Measurements from ENCODE around the gene NDE1.
A peak's percentile ranks its signal among the peaks of the same experiment; 100 is the strongest.
"Not testable (repeated sequence)": the region's sequence is repeated elsewhere in the genome, so short reads cannot be mapped to it uniquely, and the experiment has no call there.

Gene NDE1

GRCh38 chr16:15653227-15653626, 3.2 kb downstream of the NDE1 start:
- DNase-seq = no peak

GRCh38 chr16:15654591-15654990, 4.5 kb downstream of the NDE1 start:
- no peak for DNase-seq

DNA sequence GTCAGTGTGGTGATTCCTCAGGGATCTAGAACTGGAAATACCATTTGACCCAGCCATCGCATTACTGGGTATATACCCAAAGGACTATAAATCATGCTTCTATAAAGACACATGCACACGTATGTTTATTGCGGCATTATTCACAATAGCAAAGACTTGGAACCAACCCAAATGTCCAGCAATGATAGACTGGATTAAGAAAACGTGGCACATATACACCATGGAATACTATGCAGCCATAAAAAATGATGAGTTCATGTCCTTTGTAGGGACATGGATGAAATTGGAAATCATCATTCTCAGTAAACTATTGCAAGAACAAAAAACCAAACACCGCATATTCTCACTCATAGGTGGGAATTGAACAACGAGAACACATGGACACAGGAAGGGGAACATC, 5.5 kb downstream of the NDE1 start:
- not testable (repeated sequence) for DNase-seq

- DNase-seq = no peak
Observed at GRCh38 chr16:15658149-15658548, 8.1 kb downstream of the NDE1 start.

- no peak for DNase-seq
Observed at GRCh38 chr16:15658556-15658955, 8.5 kb downstream of the NDE1 start.

GRCh38 chr16:15660203-15660601, 10.2 kb downstream of the NDE1 start:
- no peak for DNase-seq

GRCh38 chr16:15665107-15665506, 15.1 kb downstream of the NDE1 start:
- no peak for DNase-seq

DNA sequence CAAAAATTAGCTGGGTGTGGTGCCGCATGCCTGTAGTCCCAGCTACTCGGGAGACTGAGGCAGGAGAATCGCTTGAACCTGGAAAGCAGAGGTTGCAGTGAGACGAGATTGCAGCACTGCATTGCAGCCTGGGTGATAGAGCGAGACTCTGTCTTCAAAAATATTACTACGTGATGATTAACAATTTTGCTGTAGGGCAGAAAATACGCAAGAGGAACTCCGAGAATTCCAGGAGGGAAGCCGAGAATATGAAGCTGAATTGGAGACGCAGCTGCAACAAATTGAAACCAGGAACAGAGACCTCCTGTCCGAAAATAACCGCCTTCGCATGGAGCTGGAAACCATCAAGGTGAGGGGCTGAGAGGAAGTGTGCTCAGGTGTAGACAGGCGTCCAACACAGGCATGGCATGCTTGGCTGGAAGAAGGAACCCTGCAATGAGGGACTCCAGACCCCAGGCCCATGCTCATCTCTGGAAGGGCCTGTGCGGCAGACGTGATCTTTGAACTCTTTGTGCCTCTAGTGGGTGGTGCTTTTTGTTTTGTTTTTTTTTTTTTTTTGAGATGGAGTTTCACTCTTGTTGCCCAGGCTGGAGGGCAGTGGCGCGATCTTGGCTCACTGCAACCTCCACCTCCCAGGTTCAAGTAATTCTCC, 17.2 kb downstream of the NDE1 start:
- no peak for DNase-seq

DNA sequence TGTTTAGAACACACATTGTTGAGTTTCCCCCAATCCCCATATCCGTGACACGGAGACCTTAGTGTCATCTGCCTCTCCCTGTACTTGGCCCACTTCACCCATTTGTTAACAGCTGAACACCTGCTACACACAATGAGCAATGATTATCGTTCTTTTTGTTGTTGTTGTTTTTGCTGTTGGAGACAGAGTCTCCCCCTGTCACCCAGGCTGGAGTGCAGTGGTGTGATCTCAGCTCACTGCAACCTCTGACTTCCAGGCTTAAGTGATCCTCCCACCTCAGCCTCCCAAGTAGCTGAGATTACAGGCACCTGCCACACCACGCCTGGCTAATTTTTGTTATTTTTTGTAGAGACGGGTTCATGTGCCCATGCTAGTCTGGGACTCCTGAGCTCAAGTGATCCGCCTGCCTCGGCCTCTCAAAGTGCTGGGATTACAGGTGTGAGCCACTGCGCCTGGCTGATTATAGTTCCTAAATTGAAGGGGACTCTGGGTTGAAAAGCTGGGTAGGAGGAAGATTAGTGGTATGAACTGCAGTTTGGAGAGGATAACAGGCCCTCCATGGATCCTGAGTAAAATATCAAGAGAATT, 21.6 kb downstream of the NDE1 start:
- no peak for DNase-seq

GRCh38 chr16:15672127-15672513, 22.1 kb downstream of the NDE1 start:
- DNase-seq = not testable (repeated sequence)

GRCh38 chr16:15672514-15673167, 22.6 kb downstream of the NDE1 start:
- DNase-seq = peak; percentile 82

DNA sequence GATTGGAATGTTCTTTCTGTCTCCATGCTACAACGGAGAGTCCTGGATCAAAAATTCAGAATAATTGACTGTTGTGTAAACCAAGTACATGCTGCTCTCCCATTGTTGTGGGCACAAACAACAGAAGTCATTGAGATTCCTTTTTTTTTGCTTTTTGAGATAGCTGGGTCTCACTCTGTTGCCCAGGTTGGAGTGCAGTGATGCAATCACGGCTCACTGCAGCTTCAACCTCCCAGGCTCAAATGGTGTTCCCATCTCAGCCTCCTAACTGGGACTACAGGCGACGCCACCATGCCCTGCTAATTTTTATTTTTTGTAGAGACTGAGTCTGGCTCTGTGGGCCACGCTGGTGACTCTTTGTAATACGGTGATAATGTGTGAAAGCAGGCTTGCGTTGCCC, 24.5 kb downstream of the NDE1 start:
- DNase-seq = no peak

DNA sequence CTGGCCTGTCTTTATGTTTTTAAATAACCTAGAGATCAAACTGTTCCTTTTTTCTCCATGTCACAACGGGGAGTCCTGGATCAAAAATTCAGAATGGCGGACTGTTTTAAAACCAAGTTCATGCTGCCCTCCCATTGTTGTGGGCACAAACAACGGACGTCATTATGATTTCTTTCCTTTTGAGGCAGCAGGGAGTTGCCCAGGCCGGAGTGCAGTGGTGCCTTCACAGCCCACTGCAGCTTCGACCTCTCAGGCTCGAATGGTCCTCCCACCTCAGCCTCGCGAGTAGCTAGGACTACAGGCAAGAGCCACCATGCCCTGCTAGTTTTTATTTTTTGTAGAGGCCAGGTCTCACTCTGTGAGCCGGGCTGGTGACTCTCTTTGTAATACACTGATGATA, 26.5 kb downstream of the NDE1 start:
- DNase-seq = no peak

GRCh38 chr16:15677447-15677846, 27.4 kb downstream of the NDE1 start:
- no peak for DNase-seq

DNA sequence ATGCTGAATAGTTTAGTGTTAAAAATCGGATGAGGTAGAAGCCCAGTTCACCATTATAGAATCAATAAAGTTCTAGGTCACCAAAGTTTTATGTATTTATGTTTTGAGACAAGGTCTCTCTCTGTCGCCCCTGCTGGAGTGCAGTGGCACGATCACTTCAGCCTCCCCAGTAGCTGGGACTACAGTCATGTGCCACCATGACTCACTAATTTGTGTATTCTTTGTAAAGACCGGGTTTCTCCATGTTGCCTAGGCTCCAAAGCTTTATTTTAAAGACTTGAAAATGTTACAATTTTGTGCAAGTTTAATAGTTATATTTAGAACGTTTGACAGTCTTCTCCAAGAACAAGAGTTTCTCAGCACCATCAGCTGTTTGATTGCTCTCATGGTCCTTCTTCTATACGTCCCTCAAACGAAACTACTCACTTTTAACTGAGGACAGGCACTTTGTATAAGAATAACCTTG, 32.1 kb downstream of the NDE1 start:
- no peak for DNase-seq

GRCh38 chr16:15686287-15686686, 36.2 kb downstream of the NDE1 start:
- DNase-seq = no peak

DNA sequence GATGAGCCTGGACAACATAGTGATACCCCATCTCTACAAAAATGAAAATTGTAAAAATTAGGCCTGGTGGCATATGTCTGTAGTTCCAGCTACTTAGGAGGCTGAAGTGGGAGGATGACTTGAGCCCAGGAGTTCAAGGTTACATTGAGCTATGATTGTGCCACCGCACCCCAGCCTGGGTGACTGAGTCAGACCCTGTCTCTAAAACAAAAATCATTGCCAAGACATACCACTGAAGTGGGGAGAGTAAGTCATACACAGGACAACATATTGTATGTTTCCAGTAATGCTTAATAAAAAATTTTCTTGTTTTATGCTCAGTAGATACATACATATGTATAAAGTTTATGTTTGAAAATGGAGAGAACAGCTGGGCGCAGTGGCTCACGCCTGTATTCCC, 39.2 kb downstream of the NDE1 start:
- no peak for DNase-seq

- DNase-seq = no peak
Observed at GRCh38 chr16:15690296-15690695, 40.3 kb downstream of the NDE1 start.

- no peak for DNase-seq
Observed at GRCh38 chr16:15691046-15691445, 41.0 kb downstream of the NDE1 start.

DNA sequence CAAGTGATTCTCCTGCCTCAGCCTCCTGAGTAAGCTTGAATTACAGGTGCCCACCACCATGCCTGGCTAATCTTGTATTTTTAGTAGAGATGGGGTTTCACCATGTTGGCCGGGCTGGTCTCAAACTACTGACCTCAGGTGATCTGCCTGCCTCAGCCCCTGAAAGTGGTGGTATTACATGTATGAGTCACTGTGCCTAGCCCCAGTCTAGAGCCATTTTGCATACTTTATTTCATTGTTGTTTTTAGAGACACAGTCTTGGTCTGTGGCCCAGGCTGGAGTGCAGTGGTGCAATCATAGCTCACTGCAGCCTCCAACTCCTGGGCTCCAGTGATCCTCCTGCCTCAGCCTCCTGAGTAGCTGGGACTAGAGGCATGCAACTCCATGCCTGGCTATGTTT, 42.5 kb downstream of the NDE1 start:
- not testable (repeated sequence) for DNase-seq

- DNase-seq = no peak
Observed at GRCh38 chr16:15694499-15694898, 44.5 kb downstream of the NDE1 start.

- DNase-seq = no peak
Observed at GRCh38 chr16:15699819-15700218, 49.8 kb downstream of the NDE1 start.

- DNase-seq = no peak
Observed at GRCh38 chr16:15701367-15701766, 51.3 kb downstream of the NDE1 start.
